HG02759 (cell line): ENCODE measurements around the gene PAFAH1B2.

Source experiments
- ATAC-seq: cut with Tn5 transposase; IDR thresholded peaks from one replicate; pipeline ENCODE4 v1.9.1; 2021; ENCODE audit warnings: mild to moderate bottlenecking, moderate library complexity; ENCODE audit not compliant: unreplicated experiment

Gene PAFAH1B2

DNA sequence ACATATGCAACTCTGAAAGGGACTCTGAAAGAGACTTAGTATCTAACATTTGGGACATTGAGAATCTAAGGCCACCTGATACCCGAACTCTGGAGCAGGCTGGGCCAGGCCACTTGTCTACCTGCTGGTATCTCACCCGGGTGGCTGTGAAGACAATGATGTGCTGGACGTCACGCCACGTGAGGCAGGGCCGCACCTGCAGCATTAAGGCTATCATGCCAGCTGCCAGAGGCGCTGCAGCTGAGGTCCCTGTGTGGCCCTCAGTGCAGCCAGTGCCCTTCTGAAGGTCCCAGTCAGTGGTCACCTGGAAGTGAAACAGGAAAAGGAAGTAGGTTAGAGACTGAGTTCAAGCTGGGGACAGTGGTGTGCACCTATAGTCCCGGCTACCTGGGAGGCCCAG is 75.4 kb downstream of the PAFAH1B2 start:
- no peak for ATAC-seq

DNA sequence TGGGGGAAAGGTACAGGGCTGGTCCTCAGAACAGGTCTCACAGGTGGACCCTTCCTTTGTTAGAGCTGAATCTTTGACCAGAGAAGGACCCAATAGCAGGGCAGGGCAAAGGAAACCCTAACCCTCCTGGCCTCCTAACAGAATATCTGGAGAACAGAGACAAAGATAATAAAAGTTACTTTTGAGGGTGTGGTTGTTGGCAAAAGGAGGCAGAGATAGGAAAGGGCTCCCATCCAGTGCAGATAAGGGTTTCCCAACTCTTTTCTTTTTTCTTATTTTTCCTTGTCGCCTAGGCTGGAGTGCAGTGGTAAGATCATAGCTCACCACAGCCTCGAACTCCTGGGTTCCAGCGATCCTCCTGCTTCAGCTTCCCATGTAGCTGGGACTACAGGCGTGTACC is 75.9 kb downstream of the PAFAH1B2 start:
- no peak for ATAC-seq

DNA sequence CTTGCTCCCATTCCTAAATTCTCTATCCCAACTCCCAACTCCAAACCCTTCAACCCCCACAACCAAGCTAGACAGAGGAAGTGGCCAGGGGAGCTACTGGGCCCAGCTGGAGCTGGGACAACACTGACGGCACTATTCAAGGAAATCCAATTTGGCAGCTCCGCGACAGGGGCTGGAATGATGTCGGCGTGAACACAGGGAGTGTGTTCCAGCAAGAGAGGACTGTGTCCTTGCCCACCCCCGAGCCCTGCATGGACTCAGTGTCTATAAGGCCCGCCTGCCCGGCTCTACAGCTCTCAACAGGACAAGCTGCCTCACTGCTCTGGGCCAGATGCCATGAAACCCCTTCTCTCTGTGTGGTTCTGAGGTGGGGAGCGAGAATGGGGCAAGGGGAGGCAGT is 76.5 kb downstream of the PAFAH1B2 start:
- no peak for ATAC-seq

DNA sequence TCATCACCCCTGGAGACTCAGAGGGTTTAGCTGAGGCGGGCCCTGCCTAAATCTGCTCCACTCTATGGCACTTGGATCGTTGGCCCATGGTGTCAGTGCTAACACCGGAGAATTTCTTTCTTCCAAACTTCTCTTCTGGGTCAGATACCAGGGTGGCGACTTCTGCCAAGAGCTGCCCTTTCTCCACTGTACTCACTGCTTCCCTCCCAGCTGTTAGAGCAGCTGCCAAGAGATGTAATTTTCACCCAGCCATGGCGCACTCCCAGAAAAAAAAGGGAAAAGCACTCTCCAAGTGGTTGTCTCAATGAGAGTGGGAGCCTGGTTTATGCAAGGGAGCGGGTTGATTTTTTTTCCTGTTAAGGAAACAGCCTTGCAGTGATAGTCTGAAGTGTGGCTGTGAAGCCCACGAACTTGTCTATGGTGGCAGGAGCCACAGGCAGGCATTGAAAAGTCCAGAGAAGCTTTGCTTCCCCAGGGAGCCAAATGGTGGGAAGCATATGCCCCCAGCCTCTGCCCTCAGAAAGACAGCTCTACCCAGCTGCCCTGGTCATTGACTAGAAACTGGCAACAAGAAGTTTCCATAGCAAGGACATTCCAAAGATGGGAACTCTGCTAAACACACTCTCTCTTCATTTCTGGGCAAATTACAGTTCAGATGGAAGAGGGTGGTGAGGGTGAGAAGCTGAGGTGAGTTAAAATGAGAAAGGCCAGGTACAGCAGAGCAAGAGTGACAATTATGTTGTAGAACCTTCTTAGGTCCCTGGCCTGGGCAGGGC is 77.1 kb downstream of the PAFAH1B2 start:
- ATAC-seq: no peak

DNA sequence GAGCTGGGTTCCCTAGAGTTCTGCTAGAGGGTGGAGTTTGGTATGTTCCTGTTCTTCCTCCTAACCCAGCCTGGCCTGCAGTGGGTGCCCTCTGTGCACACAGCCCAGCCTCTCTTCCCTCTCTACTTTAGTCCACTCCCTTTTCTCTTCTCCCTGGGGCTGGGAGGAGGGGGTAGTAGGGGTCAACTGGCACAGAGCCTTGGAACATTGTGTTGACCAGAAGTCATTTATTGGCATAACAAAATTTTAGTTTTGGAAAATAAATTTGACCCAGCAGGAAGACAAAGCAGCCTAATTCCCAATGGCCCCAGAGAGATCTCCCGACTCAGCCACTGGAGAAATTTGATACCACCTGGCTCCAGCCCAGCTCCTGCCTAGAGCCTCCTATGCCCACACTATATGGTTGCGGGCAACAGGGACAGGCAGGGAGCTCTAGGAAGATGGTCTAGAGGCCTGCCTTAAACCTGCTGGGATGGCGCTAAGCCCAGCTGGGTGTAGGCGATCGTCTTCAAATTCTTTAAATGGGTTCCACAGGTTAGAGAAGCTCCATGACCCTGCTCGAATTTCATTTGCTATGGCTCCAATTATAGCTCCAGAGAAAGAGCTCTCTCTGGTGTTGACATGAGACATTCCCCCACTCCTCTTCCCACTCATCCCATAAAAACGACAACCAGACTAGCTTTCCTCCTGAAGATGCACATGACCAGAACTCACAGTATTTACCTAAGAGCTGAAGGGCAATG is 77.9 kb downstream of the PAFAH1B2 start:
- no peak for ATAC-seq

DNA sequence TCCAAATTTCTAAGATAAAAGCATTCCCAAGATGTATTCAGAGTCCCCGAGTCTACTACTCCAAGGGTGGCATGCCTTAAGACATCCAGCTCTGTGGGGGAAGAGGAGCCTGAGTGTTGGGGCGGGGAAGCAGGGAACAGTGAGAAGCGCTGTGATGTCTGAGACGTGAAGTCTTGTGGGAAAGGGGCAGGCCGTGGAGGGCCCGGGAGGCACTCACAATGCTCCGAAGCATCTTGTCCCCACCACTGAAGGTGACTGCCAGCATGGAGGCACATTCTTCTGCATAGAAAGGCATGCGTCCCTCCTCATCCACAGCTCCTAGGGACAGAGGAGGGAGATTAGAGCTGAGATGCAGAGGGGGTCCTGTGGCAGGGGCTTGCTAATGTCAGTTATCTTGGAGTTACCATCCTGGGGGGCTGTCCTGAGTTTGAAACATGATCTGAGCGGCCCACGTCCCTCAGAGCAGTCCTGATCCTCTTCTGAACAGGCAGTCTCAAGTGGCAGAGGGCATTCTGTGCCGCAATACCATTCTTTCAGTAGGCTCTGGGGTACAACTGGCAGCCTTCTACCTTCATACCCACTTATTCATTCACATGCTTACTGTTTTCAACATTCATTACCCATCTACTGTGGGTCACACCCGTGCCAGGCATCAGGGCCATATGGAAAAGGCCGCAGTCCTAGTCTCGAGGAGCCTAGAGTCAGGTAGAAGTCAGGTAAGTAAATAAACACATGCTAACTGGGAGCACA is 79.1 kb downstream of the PAFAH1B2 start:
- ATAC-seq: no peak

DNA sequence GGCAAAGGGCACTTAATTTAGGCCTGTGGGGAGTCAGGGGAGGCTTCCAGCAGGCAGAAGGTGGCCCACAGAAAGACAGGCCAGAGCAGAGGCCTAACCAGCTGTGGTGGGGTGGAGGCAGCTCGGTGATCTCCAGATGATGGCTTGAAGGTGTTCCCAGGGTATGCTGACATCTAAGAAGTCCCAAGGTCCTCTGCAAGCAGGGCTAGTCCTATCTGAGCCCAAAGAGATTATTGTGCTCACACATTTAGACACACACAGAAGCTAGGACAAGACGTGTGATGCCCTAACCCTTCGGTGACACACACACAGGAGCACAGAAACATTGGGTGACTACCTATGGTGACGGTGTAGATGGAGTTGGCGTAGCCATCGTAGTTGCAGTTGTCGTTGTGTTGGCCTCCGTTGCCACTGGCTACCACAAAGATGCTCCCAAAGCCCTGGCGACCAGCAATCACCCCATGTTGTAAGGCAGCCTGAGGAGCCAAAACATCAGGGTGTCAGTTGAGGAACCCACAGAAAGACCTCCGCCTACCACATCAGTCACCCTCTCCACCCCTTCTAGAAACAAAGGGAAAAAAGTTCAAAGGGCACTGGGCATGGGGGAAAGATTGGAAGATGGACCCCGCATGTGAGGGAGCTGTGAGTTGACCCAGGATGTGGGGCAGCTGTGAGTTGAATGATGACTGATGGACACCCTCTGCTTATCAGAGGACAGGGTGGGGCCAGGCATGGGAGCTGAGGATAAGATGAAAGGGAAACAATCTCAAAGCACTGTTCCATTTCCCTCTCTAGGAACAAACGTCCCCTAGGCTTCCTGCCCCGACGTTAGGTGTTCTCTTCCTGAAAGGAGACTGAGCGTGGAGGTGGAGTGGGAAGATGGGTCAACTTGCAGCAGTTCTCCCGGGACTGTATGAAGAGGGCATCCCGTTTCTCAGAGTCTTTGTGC is 79.9 kb downstream of the PAFAH1B2 start:
- no peak for ATAC-seq

DNA sequence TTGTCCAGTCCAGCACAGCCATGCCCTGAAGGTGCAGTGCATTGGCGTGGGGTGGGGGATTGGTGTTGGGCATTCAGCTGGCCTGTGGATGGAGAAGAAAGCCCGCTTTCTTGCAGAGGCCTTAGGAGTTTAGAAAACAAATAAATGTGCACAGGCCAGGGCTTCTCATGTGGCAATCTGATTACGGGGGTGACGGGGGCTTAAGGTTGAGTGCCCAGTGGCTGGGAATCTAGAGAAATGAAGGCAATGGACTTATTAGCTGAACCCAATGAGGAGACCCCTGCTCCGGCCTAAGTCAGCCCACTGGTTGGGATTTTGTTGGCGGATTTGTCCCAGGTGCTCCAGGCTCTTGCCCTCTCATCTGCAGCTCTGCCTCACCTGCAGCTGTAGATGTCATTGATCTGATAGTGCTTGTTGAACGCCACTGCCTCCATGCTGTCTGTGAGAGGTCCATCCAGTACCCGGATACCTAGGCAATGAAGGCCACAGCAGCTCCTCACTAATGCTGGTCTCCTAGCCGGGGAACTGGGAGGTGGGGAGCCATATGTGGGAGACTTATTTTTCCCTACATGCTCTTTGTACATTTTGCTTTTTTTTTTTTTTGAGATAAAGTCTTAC is 81.6 kb downstream of the PAFAH1B2 start:
- no peak for ATAC-seq
